Femur (tissue), 1 donor: Measurements from ENCODE around the gene SCGB1C2.

Experiments used
- DNase-seq: peaks from one replicate; pipeline ENCODE4 v3.0.0-alpha.2; 2017

The SCGB1C2 gene

DNA sequence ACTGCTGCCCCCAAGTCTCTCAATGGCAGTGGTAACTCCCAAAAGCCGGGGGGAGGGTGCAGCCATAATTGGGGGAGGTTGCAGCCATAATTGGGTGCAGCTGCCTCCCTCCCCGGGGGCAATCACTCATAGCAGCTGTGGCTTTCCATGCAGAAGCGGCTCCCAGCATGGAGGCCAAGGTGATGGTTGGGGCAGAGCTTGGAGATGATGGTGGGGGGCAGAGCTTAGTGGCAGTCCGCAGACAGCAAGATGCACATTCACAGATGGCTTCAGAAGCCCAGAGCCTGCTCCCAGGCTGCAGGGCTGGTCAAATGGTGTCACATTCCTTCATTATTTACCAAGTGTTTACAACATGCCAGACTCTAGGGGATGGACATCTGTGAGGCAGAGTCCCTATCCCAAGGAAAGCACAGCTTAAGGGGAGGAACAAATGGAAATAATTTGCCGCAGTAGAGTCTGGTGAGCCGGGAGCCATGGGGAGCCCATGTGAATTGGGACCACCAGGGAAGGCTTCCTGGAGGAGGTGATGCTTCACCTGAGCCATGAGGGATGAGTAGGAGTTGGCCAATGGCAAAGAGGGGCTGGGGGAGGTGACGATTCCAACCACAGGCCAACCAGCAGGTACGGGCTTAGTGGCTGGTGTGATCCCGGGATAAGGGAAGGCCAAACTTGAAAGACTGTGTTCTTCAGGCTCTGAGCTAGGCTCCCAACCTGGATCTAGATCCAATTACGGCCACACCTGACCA, 36.0 kb downstream of the SCGB1C2 start:
- DNase-seq, result no peak

GRCh38 chr17:177155-177554, 39.8 kb downstream of the SCGB1C2 start:
- no peak for DNase-seq

DNA sequence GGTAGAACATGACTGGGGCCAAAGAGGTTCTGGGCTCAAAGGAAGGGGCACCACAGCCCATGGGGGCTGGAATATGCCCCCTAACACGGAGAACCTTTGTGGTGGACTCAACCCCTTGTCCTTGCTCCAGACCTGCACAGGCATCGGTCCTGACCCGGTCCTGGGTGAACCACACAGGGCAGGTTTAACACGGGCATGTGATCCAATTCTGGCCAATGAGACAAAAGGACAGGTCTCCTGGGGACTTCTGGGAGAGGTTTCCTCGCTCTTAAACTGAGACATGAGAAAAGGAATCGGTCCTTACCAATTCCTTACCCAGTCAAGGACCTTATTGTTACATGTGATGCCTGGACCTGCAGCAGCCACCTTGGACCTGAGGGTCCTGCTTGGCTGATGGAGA, 40.4 kb downstream of the SCGB1C2 start:
- DNase-seq, result no peak

- no peak for DNase-seq
Observed at GRCh38 chr17:178292-179065, 41.1 kb downstream of the SCGB1C2 start.

DNA sequence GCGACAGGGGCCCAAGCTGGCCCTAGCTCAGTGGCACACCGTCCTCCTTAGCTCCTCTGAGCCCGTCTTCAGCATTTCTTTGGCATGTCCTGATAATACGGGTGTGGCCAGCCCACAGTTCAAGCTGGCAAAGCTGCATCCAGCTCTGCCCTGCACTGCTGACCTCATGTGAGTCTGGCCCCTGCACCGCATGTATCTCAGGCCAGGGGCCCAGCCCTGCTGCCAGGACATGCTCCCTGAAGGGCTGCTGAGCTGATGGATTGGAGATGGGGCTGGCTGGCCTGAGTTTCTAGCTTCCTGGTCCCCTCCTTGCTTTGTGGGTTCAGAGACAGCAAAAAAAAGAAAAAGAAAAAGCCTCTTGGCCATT, 41.7 kb downstream of the SCGB1C2 start:
- no peak for DNase-seq

DNA sequence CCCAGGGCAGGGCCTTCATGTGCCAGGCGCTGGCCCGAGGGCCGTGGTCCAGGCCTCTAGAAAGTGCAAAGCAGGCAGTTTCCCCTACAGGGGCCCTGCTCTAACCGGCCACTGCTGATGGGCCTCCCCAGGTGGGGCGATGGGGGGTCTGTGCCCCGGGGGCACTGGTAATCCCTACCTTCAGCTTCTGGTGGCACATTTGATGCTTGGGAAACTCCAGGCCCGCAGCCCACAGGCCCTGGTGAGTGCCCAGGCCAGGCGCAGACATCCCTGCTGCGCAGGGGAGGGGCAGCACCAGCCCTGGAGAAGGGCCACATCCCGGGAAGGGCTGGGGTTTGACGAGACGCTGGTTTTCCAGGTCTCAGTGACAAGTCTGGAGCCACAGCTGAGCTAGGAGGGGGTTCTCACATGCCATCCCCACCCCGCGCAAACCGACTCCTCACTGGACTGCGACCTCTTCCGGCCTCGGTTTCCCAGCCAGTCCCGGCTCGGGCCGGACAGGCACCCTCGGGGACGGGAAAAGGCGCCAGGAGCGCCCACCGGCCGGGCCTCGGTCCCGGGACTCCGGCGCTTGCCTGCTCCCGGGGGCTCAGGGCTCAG, 42.5 kb downstream of the SCGB1C2 start:
- no peak for DNase-seq

DNA sequence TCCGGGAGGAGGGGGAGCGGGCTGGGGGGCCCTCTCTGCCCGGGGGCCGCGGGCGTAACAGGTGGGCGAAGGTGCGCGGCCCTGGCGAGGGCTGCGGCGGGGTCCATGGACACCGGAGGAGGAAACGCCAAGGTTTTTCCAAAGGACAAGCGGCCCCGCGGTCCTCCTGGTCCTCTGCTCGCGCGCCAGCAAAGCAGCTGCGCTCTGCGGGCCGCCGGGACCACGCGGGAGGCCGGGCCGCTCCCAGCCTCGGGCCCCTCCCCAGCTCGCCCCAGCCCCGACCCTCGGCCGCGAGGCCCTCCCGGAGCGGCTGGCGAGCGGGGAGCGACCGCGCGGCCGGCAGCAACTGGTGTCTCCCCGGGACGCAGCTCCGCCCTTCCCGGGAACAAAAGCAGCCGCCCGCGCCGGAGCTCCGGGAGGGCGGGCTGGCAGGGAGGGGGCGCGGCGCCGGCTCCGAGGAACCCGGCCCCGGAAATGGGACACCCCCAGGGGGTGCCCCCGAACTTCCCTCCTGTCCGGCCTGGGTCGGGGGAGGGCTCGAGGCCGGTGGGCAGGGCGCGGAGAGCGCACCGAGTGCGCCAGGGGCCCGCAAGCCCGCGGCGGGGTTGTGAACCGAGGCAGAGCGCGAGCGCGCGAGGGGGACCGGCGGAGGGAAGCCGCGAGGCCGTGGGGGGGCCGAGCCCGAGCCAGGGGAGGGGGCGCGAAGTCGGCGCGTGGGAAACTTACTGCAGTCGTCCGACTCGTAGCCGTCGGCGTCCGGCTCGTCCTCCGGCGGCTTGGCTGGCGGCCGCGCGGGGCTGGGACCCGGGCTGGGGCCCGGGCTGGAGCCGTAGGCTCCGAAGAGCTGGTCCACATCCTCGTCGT, 43.2 kb downstream of the SCGB1C2 start:
- DNase-seq, result no peak

- DNase-seq, result peak; percentile 52
Observed at GRCh38 chr17:181245-182049, 44.1 kb downstream of the SCGB1C2 start, which contains the start of gene DOC2B. Gene DOC2B, minus strand, starts transcription at chr17:181650. Its CDS starts 171 bp downstream, at chr17:181479.

- DNase-seq, result no peak
Observed at GRCh38 chr17:182050-182751, 44.8 kb downstream of the SCGB1C2 start.

- no peak for DNase-seq
Observed at GRCh38 chr17:183021-183420, 45.7 kb downstream of the SCGB1C2 start.

GRCh38 chr17:185445-186138, 48.2 kb downstream of the SCGB1C2 start:
- no peak for DNase-seq

- DNase-seq, result no peak
Observed at GRCh38 chr17:187130-187529, 49.8 kb downstream of the SCGB1C2 start.
